Body of pancreas (tissue), 4 donors: ENCODE data around the gene PTPRM. TPM values are rescaled to one million over a fixed set of nuclear protein-coding genes. Genes with fewer than 3 reads are reported as not detected.
A peak's percentile ranks its signal among the peaks of the same experiment; 100 is the strongest.

Experiments used
- ATAC-seq: fragments of 150-250 bp; one replicate; pipeline ENCODE4 v1.9.1; 2016
- DNase-seq, 4 donors: peaks; one replicate each; pipeline ENCODE4 v3.0.0-alpha.2; 2019
- H3K27ac ChIP-seq, 4 donors: fragments of 200-600 bp; sonication (generic); 1 replicate in 3 of 4; 2 replicates in 1 of 4; pipeline versions ENCODE4 v1.5.1 to v1.6.1; 2016 to 2019; ENCODE audit warnings: mild to moderate bottlenecking in 1 of 4, mixed read lengths in 1 of 4, moderate library complexity in 1 of 4
- H3K27me3 ChIP-seq, 2 donors: fragments of 200-600 bp; sonication (generic); one replicate each; pipeline ENCODE4 v1.6.0; 2016; ENCODE audit warnings: mild to moderate bottlenecking in 1 of 2
- H3K36me3 ChIP-seq, 2 donors: fragments of 200-600 bp; sonication (generic); replicated peaks in 1 of 2; 2 replicates each; pipeline ENCODE4 v1.5.1; 2016; ENCODE audit warnings: low read depth in 2 of 2; ENCODE audit not compliant: insufficient read depth in 1 of 2
- H3K4me1 ChIP-seq: fragments of 200-600 bp; sonication (generic); one replicate; pipeline ENCODE4 v1.6.0; 2016
- H3K4me3 ChIP-seq, 2 donors: fragments of 200-600 bp; sonication (generic); 1 replicate in 1 of 2; 2 replicates in 1 of 2; pipeline ENCODE4 v1.5.1; 2016 to 2019
- H3K9me3 ChIP-seq, 3 donors: fragments of 200-600 bp; sonication (generic); 1 replicate in 2 of 3; 2 replicates in 1 of 3; pipeline ENCODE4 v1.5.1; 2016
- POLR2A ChIP-seq, 3 donors: fragments of 450-650 bp; IDR thresholded peaks; one replicate each; pipeline ENCODE4 v1.6.1; 2016; ENCODE audit warnings: antibody characterized with exemption in 3 of 3, mild to moderate bottlenecking in 2 of 3
- WGBS, 2 donors: methylation state at CpG; one replicate each; pipeline ENCODE4 v1.1.5; 2017; 5-methylcytosine and 5-hydroxymethylcytosine counted together
- intact Hi-C: fragments of 100-400 bp; cut with DNase I; formaldehyde crosslinking; loops from one replicate; pipeline ENCODE4 v1.15.1; 2023
- total RNA-seq, 2 donors: library from RNA; depleted of rRNA; stranded (reverse); fragments of >200 nt; gene quantifications; one replicate each; pipeline ENCODE4 v1.1.0, GENCODE V29; 2016
- TF ChIP-seq, protein P1 (sequence below), 7 experiments: fragments of 450-650 bp in 4 of 7; fragments of 200-600 bp in 3 of 7; sonication (generic) in 3 of 7; IDR thresholded peaks; one replicate each; pipeline ENCODE4 v1.5.1; 2016 to 2019; ENCODE audit warnings: antibody characterized with exemption in 7 of 7

PTPRM gene
- total RNA-seq, 2 donors from 2014 or later, result 38.2 to 48.0 TPM

DNA sequence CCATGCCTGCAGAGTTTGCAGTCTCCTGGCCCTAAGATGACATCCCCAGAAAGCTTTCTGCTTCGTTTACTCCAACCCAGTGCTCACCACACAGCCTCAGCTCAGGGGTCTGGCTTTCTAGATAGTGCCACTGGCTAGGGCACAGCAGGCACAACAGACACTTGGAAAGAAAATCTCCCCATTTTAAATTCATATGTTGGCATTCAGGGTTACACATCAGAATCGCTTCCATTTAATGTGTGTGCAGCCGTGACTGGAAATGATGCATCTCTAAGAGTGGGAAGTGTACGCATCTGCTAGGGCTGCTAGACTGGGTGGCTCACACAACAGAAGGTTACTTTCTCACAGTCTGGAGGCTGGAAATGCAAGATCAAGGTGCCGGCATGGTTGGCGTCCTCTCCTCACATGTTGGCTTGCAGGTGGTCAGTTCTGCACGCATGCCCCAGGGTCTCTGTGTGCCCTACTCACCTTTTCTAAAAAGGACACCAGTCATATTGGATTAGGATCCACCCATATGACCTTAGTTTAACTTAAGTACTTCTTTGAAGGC, 712.7 kb downstream of the PTPRM start:
- Histone ChIP-seq H3K4me3 (no peak overlapping the region), H3K4me1 (peaks cover 11% of the 10 kb centered on the region), H3K27ac (peak overlapping the region in 3 of 4 donors; percentile 13 to 58 (median 44)), H3K36me3 (no peaks in the 10 kb centered on the region), H3K9me3 (no peaks in the 10 kb centered on the region), H3K27me3 (no peaks in the 10 kb centered on the region)
- intact Hi-C loops, result no loop called here
- ATAC-seq, result peak; percentile 61
- DNase-seq, result peak; percentile 42 to 85 (median 74)
- TF ChIP-seq POLR2A (IDR thresholded peaks at IDR 0.05), result no peak
- TF ChIP-seq, protein P1, sequence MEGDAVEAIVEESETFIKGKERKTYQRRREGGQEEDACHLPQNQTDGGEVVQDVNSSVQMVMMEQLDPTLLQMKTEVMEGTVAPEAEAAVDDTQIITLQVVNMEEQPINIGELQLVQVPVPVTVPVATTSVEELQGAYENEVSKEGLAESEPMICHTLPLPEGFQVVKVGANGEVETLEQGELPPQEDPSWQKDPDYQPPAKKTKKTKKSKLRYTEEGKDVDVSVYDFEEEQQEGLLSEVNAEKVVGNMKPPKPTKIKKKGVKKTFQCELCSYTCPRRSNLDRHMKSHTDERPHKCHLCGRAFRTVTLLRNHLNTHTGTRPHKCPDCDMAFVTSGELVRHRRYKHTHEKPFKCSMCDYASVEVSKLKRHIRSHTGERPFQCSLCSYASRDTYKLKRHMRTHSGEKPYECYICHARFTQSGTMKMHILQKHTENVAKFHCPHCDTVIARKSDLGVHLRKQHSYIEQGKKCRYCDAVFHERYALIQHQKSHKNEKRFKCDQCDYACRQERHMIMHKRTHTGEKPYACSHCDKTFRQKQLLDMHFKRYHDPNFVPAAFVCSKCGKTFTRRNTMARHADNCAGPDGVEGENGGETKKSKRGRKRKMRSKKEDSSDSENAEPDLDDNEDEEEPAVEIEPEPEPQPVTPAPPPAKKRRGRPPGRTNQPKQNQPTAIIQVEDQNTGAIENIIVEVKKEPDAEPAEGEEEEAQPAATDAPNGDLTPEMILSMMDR (IDR thresholded peaks at IDR 0.05), result no peak
- 43 to 58% methylated on average over 7 of the region's 7 CpGs for WGBS, 2 donors

DNA sequence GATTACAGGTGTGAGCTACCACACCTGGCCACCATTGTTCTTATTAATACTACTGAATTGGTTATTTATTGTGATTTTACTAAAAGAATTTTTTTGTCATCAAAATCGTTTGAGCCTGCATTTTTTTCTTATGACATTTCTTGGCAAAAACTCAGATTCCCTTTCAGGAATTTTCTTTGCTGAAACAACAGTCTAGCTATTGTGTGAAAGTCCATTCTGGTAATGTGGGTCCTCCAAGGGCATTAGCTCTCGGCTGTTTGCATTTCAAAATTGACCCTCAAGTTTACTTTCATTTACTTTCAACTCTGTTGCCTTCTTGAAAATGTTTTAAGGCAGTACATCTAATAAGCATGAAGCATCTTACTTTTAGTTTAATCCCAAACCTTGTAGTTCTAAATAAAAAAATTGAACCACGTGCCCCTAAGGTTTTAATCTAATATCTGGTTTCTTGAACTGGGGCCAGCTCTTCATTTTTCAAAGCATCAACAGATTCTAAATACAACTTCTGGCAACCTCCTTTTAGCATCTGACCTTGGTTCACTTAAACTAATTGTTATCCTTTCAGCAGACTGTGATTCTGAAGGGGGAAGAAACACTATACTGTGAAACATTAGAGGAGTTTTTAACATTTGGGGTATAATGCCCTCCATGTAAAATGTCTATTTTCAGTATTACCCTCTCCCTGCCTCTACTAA, 716.9 kb downstream of the PTPRM start:
- H3K27me3 ChIP-seq, result no peaks in the 10 kb centered on the region
- 14 to 23% methylated on average over 3 of the region's 3 CpGs for WGBS, 2 donors
- no peak for TF ChIP-seq POLR2A (IDR thresholded peaks at IDR 0.05)
- TF ChIP-seq, protein P1 (IDR thresholded peaks at IDR 0.05), result no peak
- peak; percentile 65 for ATAC-seq
- no peaks in the 10 kb centered on the region for H3K9me3 ChIP-seq
- H3K36me3 ChIP-seq, result no peaks in the 10 kb centered on the region
- intact Hi-C loops, result no loop called here
- DNase-seq, result no peak
- peaks cover 47% of the 10 kb centered on the region for H3K4me1 ChIP-seq
- H3K27ac ChIP-seq, result peak overlapping the region in 3 of 4 donors; percentile 40 to 65 (median 44)
- H3K4me3 ChIP-seq, result no peak overlapping the region

DNA sequence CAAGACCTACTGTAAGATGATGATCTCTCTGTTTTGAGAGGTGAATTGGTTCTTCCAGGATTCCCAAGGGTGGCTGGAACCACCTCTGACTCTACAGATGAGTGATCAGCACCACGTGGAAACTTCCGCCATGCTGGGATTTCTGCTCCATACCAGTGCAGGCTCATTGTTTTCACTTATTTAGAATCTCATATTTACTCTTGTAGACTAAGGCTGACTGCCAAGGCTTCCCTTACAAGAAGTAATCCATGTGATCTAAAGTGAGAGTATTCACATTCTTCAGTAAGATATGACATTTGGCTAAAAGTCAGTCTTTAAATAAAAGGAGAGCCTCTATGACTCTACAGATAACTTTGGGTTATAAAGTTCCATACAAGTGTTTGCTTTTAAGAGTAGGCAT, 719.2 kb downstream of the PTPRM start:
- ATAC-seq (no peak), DNase-seq (peak in 3 of 4 donors; percentile 10 to 35 (median 34))
- WGBS, 2 donors, result 33 to 42% methylated on average over 2 of the region's 2 CpGs
- peaks cover 38% of the 10 kb centered on the region for H3K4me1 ChIP-seq
- TF ChIP-seq, protein P1 (IDR thresholded peaks at IDR 0.05), result no peak
- no peak for TF ChIP-seq POLR2A (IDR thresholded peaks at IDR 0.05)
- H3K4me3 ChIP-seq, result no peak overlapping the region
- no peaks in the 10 kb centered on the region for H3K36me3 ChIP-seq
- H3K27me3 ChIP-seq, result no peaks in the 10 kb centered on the region
- peak overlapping the region in 2 of 4 donors; percentile 2 to 14 for H3K27ac ChIP-seq
- intact Hi-C loops, result no loop called here
- H3K9me3 ChIP-seq, result no peaks in the 10 kb centered on the region

DNA sequence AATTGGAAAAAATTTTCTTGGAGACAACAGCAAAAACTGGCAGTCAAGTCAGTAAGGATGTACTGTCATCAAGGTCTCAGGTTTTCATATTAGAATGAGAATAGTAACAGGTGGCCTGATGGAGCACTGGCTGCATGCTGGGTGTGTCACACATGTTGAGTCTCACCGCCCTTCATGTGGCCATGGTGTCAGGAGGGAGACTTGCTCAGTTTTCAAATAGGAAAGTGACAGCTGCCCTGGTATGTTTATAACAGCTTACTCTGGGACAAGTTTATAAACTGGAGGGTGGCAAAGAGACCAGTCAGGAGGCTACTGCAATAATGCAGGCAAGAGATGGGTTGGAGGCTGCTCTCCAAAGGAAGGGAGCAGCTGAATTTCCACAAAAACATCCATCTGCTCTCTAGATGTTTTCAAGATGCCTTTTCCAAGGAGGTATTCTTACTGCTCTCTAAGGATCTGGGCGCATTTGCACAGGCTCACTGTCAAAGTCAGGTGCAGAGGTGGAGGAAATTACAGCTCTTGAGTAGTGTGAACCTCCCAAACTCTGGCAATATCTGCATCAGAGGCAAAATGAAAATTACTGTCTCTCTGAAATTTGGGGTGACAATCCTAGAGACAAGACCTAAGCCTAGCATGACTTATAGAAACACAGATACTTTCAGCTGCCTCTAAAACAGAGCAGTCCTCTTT, 720.2 kb downstream of the PTPRM start:
- Histone ChIP-seq H3K27ac (peak overlapping the region in 2 of 4 donors; percentile 2 to 54), H3K27me3 (no peaks in the 10 kb centered on the region), H3K9me3 (no peaks in the 10 kb centered on the region), H3K4me3 (no peak overlapping the region), H3K4me1 (peaks cover 38% of the 10 kb centered on the region), H3K36me3 (no peaks in the 10 kb centered on the region)
- DNase-seq (peak; percentile 35 to 79 (median 67)), ATAC-seq (peak; percentile 54)
- TF ChIP-seq POLR2A (IDR thresholded peaks at IDR 0.05), result no peak
- TF ChIP-seq, protein P1 (IDR thresholded peaks at IDR 0.05), result no peak
- WGBS, 2 donors, result 58 to 73% methylated on average over 2 of the region's 2 CpGs
- intact Hi-C loops, result no loop called here
